Head of caudate nucleus (tissue), 42 donors: Measurements from ENCODE around the gene TMEM272.

Source experiments
- DNase-seq, 42 donors: peaks; one replicate each; pipeline versions ENCODE4 v3.0.0 to v3.0.0-alpha.2; 2020 to 2021; ENCODE audit warnings: mixed read lengths in 7 of 42
- intact Hi-C: fragments of 100-400 bp; cut with DNase I; formaldehyde crosslinking; loops from one replicate; pipeline ENCODE4 v1.15.0; 2022

TMEM272 gene

DNA sequence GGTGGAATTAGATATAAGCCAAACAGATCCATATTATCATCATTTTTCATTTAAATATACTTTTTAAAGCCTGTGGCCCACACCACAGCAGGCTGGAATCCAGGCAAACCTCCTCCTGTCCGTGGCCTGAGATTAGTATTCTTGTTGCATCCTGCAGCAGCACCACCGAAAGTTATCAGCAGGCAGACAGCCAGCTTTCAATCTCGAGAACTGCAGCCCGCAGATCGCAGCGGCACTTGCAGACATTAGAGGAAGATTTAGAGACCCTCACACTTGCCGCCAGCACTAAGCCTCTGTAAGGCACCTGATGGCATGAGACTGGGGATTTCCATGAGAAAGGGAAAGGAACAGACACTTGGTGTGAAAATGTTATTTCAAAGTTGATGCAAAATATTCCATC, 48.4 kb downstream of the TMEM272 start:
- intact Hi-C loops = no loop called here
- no peak for DNase-seq

GRCh38 chr13:51795419-51795818, 49.6 kb downstream of the TMEM272 start:
- intact Hi-C loops = no loop called here
- DNase-seq = no peak

- intact Hi-C loops = no loop called here
- DNase-seq = no peak
Observed at GRCh38 chr13:51794964-51795363, 50.0 kb downstream of the TMEM272 start.

DNA sequence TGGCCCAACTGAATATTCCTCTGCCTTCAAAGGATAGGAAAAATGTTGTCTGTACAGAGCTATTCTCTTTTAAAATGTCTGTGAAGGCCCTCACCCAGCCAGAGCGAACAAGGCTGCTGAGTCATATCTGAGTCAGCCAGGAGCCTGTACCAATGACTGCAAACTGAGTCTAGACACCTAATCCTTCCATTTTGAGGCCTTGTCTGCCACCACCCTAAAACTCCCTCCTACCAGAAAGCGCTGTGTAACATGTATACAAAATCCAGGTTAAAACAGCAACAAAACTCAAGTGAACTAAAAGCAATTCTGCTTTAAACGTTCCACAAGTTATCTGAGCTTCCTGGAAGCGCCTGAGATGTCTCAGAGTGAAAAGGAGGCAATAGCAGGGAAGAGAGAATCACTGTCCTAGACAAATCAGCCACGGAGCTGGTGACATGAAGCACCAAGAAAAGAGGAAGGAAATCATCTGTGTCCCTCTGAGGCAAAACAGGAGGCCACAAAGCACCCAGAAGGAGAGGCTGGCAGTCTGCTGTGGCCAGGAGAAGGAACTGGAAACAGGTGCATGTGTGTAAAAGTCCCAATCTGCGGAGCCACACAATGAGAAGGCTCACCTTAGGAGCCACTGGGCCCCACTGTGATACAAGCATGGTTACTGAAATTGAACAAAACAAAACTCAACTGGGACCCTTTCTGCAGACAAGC, 51.3 kb downstream of the TMEM272 start:
- peak in 28 of 42 donors; percentile 40 to 85 (median 62) for DNase-seq
- intact Hi-C loops = no loop called here

GRCh38 chr13:51786425-51787265, 58.3 kb downstream of the TMEM272 start:
- no peak for DNase-seq
- intact Hi-C loops = no loop called here

GRCh38 chr13:51785712-51786424, 59.1 kb downstream of the TMEM272 start:
- intact Hi-C loops = no loop called here
- DNase-seq = peak in 8 of 42 donors; percentile 33 to 69 (median 49)

DNA sequence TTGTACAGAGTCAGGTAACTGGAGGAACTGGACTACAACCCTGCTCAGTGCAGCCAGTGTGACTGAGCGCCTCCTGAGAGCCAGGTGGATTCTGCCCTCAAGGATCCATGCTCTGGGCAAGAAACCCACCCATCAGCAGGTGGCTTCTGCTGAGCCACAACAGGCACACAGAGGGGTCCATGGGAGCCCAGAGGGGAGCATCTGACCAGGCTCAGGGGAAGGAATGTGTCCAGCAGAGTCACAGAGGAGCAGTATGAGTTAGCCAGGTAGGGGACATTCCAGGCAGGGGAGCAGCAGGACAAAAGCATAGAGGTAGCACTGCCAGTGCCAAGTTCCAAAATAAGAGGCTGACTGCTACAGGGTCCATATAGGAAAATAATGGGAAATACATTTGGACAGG, 60.9 kb downstream of the TMEM272 start:
- no peak for DNase-seq
- intact Hi-C loops = no loop called here

DNA sequence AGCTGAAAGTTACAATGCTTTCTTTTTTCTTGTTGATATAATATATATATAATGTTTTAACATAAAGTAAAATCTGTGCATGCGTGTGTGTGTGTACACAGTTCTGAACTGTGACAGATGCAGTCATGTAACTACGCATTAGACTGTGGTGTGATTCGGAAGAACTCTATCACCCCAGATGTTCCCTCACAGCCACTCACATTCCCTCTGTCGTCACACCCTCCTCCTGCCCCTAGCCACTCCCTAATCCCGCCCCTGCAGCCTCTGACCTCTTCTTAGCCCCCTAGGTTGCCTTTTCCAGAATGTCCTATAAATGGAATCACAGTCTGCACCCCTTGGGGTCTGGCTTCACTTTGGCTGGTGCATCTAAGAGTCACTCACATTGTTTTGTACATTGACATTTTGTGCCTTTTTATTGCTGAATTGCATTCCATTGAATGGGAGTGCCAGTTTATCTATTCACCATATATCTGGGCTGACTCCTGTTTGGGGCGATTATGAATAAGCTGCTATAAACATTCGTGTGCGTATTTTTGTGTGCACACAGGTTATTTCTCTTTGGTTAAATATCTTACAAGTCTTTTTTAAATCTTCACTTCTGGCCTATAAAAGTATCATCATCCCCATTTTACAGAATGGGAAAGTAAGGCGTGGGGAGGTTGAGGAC, 61.4 kb downstream of the TMEM272 start:
- intact Hi-C loops = no loop called here
- DNase-seq = no peak

GRCh38 chr13:51782026-51782710, 62.8 kb downstream of the TMEM272 start:
- intact Hi-C loops = no loop called here
- DNase-seq = no peak

DNA sequence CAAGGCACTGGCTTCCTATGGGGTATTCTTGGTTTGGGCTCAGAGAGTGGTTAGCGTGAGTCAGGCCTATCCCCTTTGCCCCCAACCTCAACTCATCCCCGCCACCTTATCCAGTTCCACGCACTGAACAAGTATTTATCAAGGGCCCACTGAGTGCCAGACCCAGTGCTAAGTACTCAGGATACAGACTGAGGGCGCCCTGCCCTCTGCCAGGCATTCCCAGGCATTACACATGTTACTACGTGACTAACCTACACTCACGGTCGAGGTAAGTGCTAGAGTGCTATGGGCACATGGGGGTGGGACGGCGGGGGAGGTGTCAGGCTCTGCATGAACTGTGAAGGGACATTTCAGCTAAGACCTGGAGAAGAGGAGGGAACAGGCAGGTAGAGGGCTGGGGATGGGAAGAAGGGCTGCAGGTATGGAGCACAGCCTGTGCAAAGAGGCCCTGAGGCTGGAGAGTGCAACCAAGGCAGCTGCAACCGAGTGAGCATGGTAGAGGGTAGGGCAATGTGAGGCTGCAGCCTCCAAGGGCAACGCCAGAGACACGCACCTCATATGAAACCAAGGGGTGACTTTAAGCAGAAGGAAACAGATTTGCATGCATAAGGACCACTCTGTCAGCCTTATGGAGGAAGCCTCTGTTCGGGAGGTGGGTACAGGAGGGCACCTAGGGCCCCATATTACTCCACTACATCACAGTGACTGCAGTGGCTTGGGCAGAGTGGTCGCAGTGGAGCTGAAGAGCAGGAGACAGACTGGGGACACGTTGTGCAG, 63.5 kb downstream of the TMEM272 start:
- intact Hi-C loops = no loop called here
- DNase-seq = no peak

- intact Hi-C loops = no loop called here
- no peak for DNase-seq
Observed at GRCh38 chr13:51780099-51780498, 64.9 kb downstream of the TMEM272 start.

GRCh38 chr13:51778392-51778791, 66.6 kb downstream of the TMEM272 start:
- intact Hi-C loops = no loop called here
- DNase-seq = peak in 2 of 42 donors; percentile 29 to 53

GRCh38 chr13:51777921-51778320, 67.1 kb downstream of the TMEM272 start:
- intact Hi-C loops = no loop called here
- no peak for DNase-seq

- intact Hi-C loops = no loop called here
- DNase-seq = no peak
Observed at GRCh38 chr13:51776179-51776578, 68.8 kb downstream of the TMEM272 start.

DNA sequence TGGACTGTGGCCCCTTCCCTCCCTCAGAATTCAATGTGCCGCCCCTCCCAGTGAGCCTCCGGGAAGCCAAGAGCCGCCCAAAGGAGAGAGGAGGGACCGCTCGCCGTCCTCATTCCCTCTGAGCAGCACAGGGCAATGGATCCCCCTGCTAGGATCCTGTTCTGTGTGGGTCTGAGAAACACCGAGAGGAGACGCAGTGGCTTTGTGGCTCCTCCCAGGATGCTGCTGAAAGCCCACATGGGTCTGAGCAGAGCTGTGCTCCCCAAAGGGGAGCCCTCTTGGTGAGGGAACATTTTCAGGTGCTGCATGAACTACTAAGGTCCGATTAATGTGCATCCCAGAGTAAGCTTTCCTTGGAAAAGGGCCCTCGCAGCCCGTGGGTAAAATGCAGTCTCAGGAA, 71.5 kb downstream of the TMEM272 start:
- intact Hi-C loops = no loop called here
- DNase-seq = peak in 1 of 42 donors; percentile 34

GRCh38 chr13:51772781-51773180, 72.2 kb downstream of the TMEM272 start:
- intact Hi-C loops = no loop called here
- peak in 26 of 42 donors; percentile 41 to 84 (median 64) for DNase-seq

DNA sequence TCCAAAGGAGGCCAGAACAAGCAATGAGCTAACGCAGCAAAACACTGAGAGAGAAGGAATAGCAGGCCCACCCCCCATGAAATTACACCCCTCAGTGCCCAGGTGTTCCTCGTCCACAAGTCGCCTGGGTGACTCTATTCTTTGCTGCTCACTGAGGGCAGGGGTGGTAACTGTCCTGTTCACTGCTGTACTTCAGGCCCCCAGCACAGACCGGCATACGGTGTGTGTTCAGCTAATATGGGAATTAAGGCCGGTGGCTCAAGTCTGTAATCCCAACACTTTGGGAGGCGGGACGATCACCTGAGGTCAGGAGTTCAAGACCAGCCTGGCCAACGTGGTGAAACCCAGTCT, 72.9 kb downstream of the TMEM272 start:
- intact Hi-C loops = no loop called here
- peak in 1 of 42 donors; percentile 33 for DNase-seq
